Activated naive CD4-positive, alpha-beta T cell treated with anti-CD3 and anti-CD28 coated beads, Interleukin-2, amount 50 U/mL, for 24 hours (primary cell): ENCODE measurements around the gene SYNE1.

Experiments
- H3K27ac Mint-ChIP-seq: one replicate; pipeline ENCODE4 v1.8.0; 2021; ENCODE audit warnings: mild to moderate bottlenecking, mixed read lengths
- H3K27me3 Mint-ChIP-seq: one replicate; pipeline ENCODE4 v1.8.0; 2021; ENCODE audit warnings: mixed read lengths
- H3K36me3 Mint-ChIP-seq: one replicate; pipeline ENCODE4 v1.8.0; 2021; ENCODE audit warnings: mixed read lengths
- H3K4me1 Mint-ChIP-seq: one replicate; pipeline ENCODE4 v1.8.0; 2021; ENCODE audit warnings: mixed read lengths
- H3K4me3 Mint-ChIP-seq: one replicate; pipeline ENCODE4 v1.8.0; 2021; ENCODE audit warnings: mild to moderate bottlenecking, mixed read lengths
- H3K9me3 Mint-ChIP-seq: one replicate; pipeline ENCODE4 v1.8.0; 2021; ENCODE audit warnings: mixed read lengths

The SYNE1 gene

GRCh38 chr6:152130441-152130840 is 506.7 kb downstream of the SYNE1 start:
- Mint-ChIP-seq H3K27ac (no peak overlapping the region), H3K36me3 (peaks cover 15% of the 10 kb centered on the region), H3K4me3 (no peak overlapping the region), H3K9me3 (no peaks in the 10 kb centered on the region), H3K27me3 (no peaks in the 10 kb centered on the region), H3K4me1 (no peaks in the 10 kb centered on the region)

GRCh38 chr6:152129691-152130151 is 507.4 kb downstream of the SYNE1 start:
- peaks cover 15% of the 10 kb centered on the region for H3K36me3 Mint-ChIP-seq
- peak overlapping the region; percentile 30 for H3K27ac Mint-ChIP-seq
- H3K4me3 Mint-ChIP-seq = no peak overlapping the region
- H3K27me3 Mint-ChIP-seq = no peaks in the 10 kb centered on the region
- H3K4me1 Mint-ChIP-seq = no peaks in the 10 kb centered on the region
- no peaks in the 10 kb centered on the region for H3K9me3 Mint-ChIP-seq

- H3K9me3 Mint-ChIP-seq = no peaks in the 10 kb centered on the region
- H3K4me3 Mint-ChIP-seq = no peak overlapping the region
- no peaks in the 10 kb centered on the region for H3K27me3 Mint-ChIP-seq
- peaks cover 18% of the 10 kb centered on the region for H3K36me3 Mint-ChIP-seq
- H3K4me1 Mint-ChIP-seq = peaks cover 3% of the 10 kb centered on the region
- H3K27ac Mint-ChIP-seq = peak overlapping the region; percentile 55
Measured at GRCh38 chr6:152127432-152128165, 509.6 kb downstream of the SYNE1 start.

- Mint-ChIP-seq H3K4me3 (no peak overlapping the region), H3K27me3 (no peaks in the 10 kb centered on the region), H3K4me1 (peaks cover 3% of the 10 kb centered on the region), H3K9me3 (no peaks in the 10 kb centered on the region), H3K27ac (peak overlapping the region; percentile 17), H3K36me3 (peaks cover 25% of the 10 kb centered on the region)
Measured at GRCh38 chr6:152124429-152125074, 512.6 kb downstream of the SYNE1 start.

GRCh38 chr6:152123076-152123475 is 514.1 kb downstream of the SYNE1 start:
- H3K27ac Mint-ChIP-seq = no peak overlapping the region
- peaks cover 4% of the 10 kb centered on the region for H3K4me1 Mint-ChIP-seq
- no peaks in the 10 kb centered on the region for H3K9me3 Mint-ChIP-seq
- no peaks in the 10 kb centered on the region for H3K27me3 Mint-ChIP-seq
- H3K4me3 Mint-ChIP-seq = no peak overlapping the region
- peaks cover 26% of the 10 kb centered on the region for H3K36me3 Mint-ChIP-seq

- H3K4me1 Mint-ChIP-seq = peaks cover 10% of the 10 kb centered on the region
- no peaks in the 10 kb centered on the region for H3K27me3 Mint-ChIP-seq
- peaks cover 26% of the 10 kb centered on the region for H3K36me3 Mint-ChIP-seq
- H3K9me3 Mint-ChIP-seq = no peaks in the 10 kb centered on the region
- no peak overlapping the region for H3K4me3 Mint-ChIP-seq
- no peak overlapping the region for H3K27ac Mint-ChIP-seq
Measured at GRCh38 chr6:152122434-152122833, 514.7 kb downstream of the SYNE1 start.

GRCh38 chr6:152121910-152122309 is 515.3 kb downstream of the SYNE1 start:
- H3K36me3 Mint-ChIP-seq = peaks cover 26% of the 10 kb centered on the region

GRCh38 chr6:152119831-152120230 is 517.3 kb downstream of the SYNE1 start:
- peaks cover 26% of the 10 kb centered on the region for H3K36me3 Mint-ChIP-seq
- no peaks in the 10 kb centered on the region for H3K27me3 Mint-ChIP-seq
- H3K27ac Mint-ChIP-seq = no peak overlapping the region
- H3K4me3 Mint-ChIP-seq = no peak overlapping the region
- H3K4me1 Mint-ChIP-seq = peaks cover 11% of the 10 kb centered on the region
- no peaks in the 10 kb centered on the region for H3K9me3 Mint-ChIP-seq

More at GRCh38 chr6:152121910-152122309, 515.3 kb downstream of the SYNE1 start:
- Mint-ChIP-seq H3K27me3 (no peaks in the 10 kb centered on the region), H3K4me3 (no peak overlapping the region), H3K4me1 (peaks cover 11% of the 10 kb centered on the region), H3K9me3 (no peaks in the 10 kb centered on the region), H3K27ac (no peak overlapping the region)

- H3K27me3 Mint-ChIP-seq = no peaks in the 10 kb centered on the region
- H3K4me1 Mint-ChIP-seq = peaks cover 8% of the 10 kb centered on the region
- H3K27ac Mint-ChIP-seq = no peak overlapping the region
- H3K4me3 Mint-ChIP-seq = no peak overlapping the region
- no peaks in the 10 kb centered on the region for H3K9me3 Mint-ChIP-seq
- H3K36me3 Mint-ChIP-seq = peaks cover 26% of the 10 kb centered on the region
Measured at GRCh38 chr6:152118678-152119077, 518.5 kb downstream of the SYNE1 start.

- no peaks in the 10 kb centered on the region for H3K9me3 Mint-ChIP-seq
- peaks cover 23% of the 10 kb centered on the region for H3K36me3 Mint-ChIP-seq
- H3K4me3 Mint-ChIP-seq = no peak overlapping the region
- H3K4me1 Mint-ChIP-seq = peaks cover 8% of the 10 kb centered on the region
- no peak overlapping the region for H3K27ac Mint-ChIP-seq
- H3K27me3 Mint-ChIP-seq = no peaks in the 10 kb centered on the region
Measured at GRCh38 chr6:152118224-152118623, 518.9 kb downstream of the SYNE1 start.

GRCh38 chr6:152117156-152118133 is 519.7 kb downstream of the SYNE1 start:
- H3K4me1 Mint-ChIP-seq = peaks cover 8% of the 10 kb centered on the region
- H3K4me3 Mint-ChIP-seq = no peak overlapping the region
- no peaks in the 10 kb centered on the region for H3K9me3 Mint-ChIP-seq
- no peak overlapping the region for H3K27ac Mint-ChIP-seq
- H3K27me3 Mint-ChIP-seq = no peaks in the 10 kb centered on the region
- H3K36me3 Mint-ChIP-seq = peaks cover 23% of the 10 kb centered on the region

- Mint-ChIP-seq H3K9me3 (no peaks in the 10 kb centered on the region), H3K36me3 (no peaks in the 10 kb centered on the region), H3K4me3 (no peak overlapping the region), H3K4me1 (peaks cover 4% of the 10 kb centered on the region), H3K27me3 (no peaks in the 10 kb centered on the region), H3K27ac (no peak overlapping the region)
Measured at GRCh38 chr6:152112491-152113261, 524.5 kb downstream of the SYNE1 start.

GRCh38 chr6:152110886-152111820 is 526.0 kb downstream of the SYNE1 start:
- no peaks in the 10 kb centered on the region for H3K4me1 Mint-ChIP-seq
- H3K27ac Mint-ChIP-seq = no peak overlapping the region
- H3K27me3 Mint-ChIP-seq = no peaks in the 10 kb centered on the region
- H3K9me3 Mint-ChIP-seq = no peaks in the 10 kb centered on the region
- H3K4me3 Mint-ChIP-seq = no peak overlapping the region
- H3K36me3 Mint-ChIP-seq = peaks cover 2% of the 10 kb centered on the region

- Mint-ChIP-seq H3K4me3 (no peak overlapping the region), H3K9me3 (no peaks in the 10 kb centered on the region), H3K36me3 (peaks cover 2% of the 10 kb centered on the region), H3K4me1 (no peaks in the 10 kb centered on the region), H3K27me3 (no peaks in the 10 kb centered on the region), H3K27ac (no peak overlapping the region)
Measured at GRCh38 chr6:152107973-152108372, 529.2 kb downstream of the SYNE1 start.
